Activated CD8-positive, alpha-beta memory T cell treated with anti-CD3 and anti-CD28 coated beads for 24 hours (primary cell): ENCODE results near the gene CIDEA.

Experiments used
- DNase-seq: peaks from one replicate; pipeline ENCODE4 v3.0.0-alpha.2; 2020

CIDEA gene

GRCh38 chr18:12324991-12325725 is 71.0 kb downstream of the CIDEA start:
- no peak for DNase-seq

- DNase-seq = peak; percentile 53
Measured at GRCh38 chr18:12325726-12326245, 71.6 kb downstream of the CIDEA start.

- DNase-seq = peak; percentile 17
Measured at GRCh38 chr18:12326711-12327460, 72.7 kb downstream of the CIDEA start.
